WTC11 (cell line): Measurements from ENCODE around the gene MYOZ3. TPM values are rescaled to one million over a fixed set of nuclear protein-coding genes. Genes with fewer than 3 reads are reported as not detected.

Experiments used
- ATAC-seq: fragments of 200-7000 bp; cut with Tn5 transposase; 2 replicates; pipeline ENCODE4 v1.10.0; 2021; ENCODE audit warnings: mild to moderate bottlenecking, moderate library complexity
- CTCF ChIA-PET: fragments of 300-600 bp; sonication (Branson Sonifier 250); formaldehyde crosslinking; loops from one replicate; lab custom pipeline; 2021; ENCODE audit warnings: antibody characterized with exemption; lab: Charles Lee
- POLR2A ChIA-PET: fragments of 350-600 bp; sonication (Branson Sonifier 250); formaldehyde crosslinking; loops from one replicate; lab custom pipeline; 2021; ENCODE audit warnings: antibody characterized with exemption; lab: Charles Lee
- DNase-seq: peaks from one replicate; pipeline ENCODE4 v3.0.0; 2021; ENCODE audit warnings: low spot score
- H3K27ac Mint-ChIP-seq: 2 replicates; pipeline ENCODE4 v1.8.0; 2021; ENCODE audit warnings: mixed read lengths
- H3K27me3 Mint-ChIP-seq: 2 replicates; pipeline ENCODE4 v1.8.0; 2021; ENCODE audit warnings: low read depth, mild to moderate bottlenecking, moderate library complexity, mixed read lengths
- H3K36me3 Mint-ChIP-seq: 2 replicates; pipeline ENCODE4 v1.8.0; 2021; ENCODE audit warnings: mixed read lengths
- H3K4me1 Mint-ChIP-seq: 2 replicates; pipeline ENCODE4 v1.8.0; 2022; ENCODE audit warnings: mixed read lengths
- H3K4me3 Mint-ChIP-seq: 2 replicates; pipeline ENCODE4 v1.8.0; 2021; ENCODE audit warnings: mild to moderate bottlenecking, moderate library complexity, mixed read lengths
- H3K9me3 Mint-ChIP-seq: 2 replicates; pipeline ENCODE4 v1.8.0; 2021; ENCODE audit warnings: mixed read lengths
- CREM ChIP-seq: sonication (generic); formaldehyde crosslinking; IDR thresholded peaks from 2 replicates; pipeline ENCODE4 v1.8.1; 2022; ENCODE audit warnings: mild to moderate bottlenecking, missing genetic modification reagents, moderate library complexity
- MXD4 ChIP-seq: fragments of 250-450 bp; sonication (Bioruptor Pico); IDR thresholded peaks from 2 replicates; pipeline ENCODE4 v1.8.0; 2021; ENCODE audit warnings: mild to moderate bottlenecking, moderate library complexity, borderline replicate concordance
- MYBL2 ChIP-seq: sonication (generic); formaldehyde crosslinking; IDR thresholded peaks from 2 replicates; pipeline ENCODE4 v1.8.1; 2023; ENCODE audit warnings: mild to moderate bottlenecking, moderate library complexity, missing genetic modification reagents
- NR3C1 ChIP-seq: sonication (generic); formaldehyde crosslinking; conservative IDR thresholded peaks from 2 replicates; pipeline ENCODE4 v1.8.1; 2023; ENCODE audit warnings: low read depth, mild to moderate bottlenecking, missing genetic modification reagents
- OVOL2 ChIP-seq: fragments of 250-450 bp; sonication (Bioruptor Pico); IDR thresholded peaks from 2 replicates; pipeline ENCODE4 v1.9.0; 2021; ENCODE audit warnings: mild to moderate bottlenecking, borderline replicate concordance
- ZNF121 ChIP-seq: sonication (generic); formaldehyde crosslinking; IDR thresholded peaks from 2 replicates; pipeline ENCODE4 v1.8.0; 2023; ENCODE audit warnings: missing genetic modification reagents
- ZNF396 ChIP-seq: fragments of 250-450 bp; sonication (Bioruptor Pico); IDR thresholded peaks from 2 replicates; pipeline ENCODE4 v1.8.0; 2021; ENCODE audit warnings: mild to moderate bottlenecking, moderate library complexity, borderline replicate concordance
- total RNA-seq: library from RNA; stranded (reverse); gene quantifications from 3 replicates; pipeline ENCODE4 v1.2.3, GENCODE V29; 2021
- TF ChIP-seq, protein P1 (sequence below): fragments of 250-450 bp; sonication (Bioruptor Pico); IDR thresholded peaks from 2 replicates; pipeline ENCODE4 v1.9.0; 2021; ENCODE audit warnings: mild to moderate bottlenecking, borderline replicate concordance
- TF ChIP-seq, protein P2 (sequence below): sonication (generic); formaldehyde crosslinking; IDR thresholded peaks from 2 replicates; pipeline ENCODE4 v1.8.1; 2023; ENCODE audit warnings: mild to moderate bottlenecking, moderate library complexity, missing genetic modification reagents
- TF ChIP-seq, protein P3 (sequence below): sonication (generic); formaldehyde crosslinking; IDR thresholded peaks from 2 replicates; pipeline ENCODE4 v1.8.1; 2022; ENCODE audit warnings: mild to moderate bottlenecking, missing genetic modification reagents, moderate library complexity, borderline replicate concordance
- TF ChIP-seq, protein P4 (sequence below): sonication (generic); formaldehyde crosslinking; IDR thresholded peaks from 2 replicates; pipeline ENCODE4 v1.8.1; 2022; ENCODE audit warnings: low read depth, missing genetic modification reagents, borderline replicate concordance
- TF ChIP-seq, protein P5 (sequence below): fragments of 250-450 bp; sonication (Bioruptor Pico); IDR thresholded peaks from 2 replicates; pipeline ENCODE4 v1.9.0; 2021; ENCODE audit warnings: moderate library complexity, mild to moderate bottlenecking, inconsistent platforms, borderline replicate concordance
- TF ChIP-seq, protein P6 (sequence below): sonication (generic); formaldehyde crosslinking; IDR thresholded peaks from 2 replicates; pipeline ENCODE4 v1.8.1; 2022; ENCODE audit warnings: mild to moderate bottlenecking, moderate library complexity, missing genetic modification reagents

The MYOZ3 gene
- total RNA-seq, 1 experiment from 2014 or later = 13.7 TPM

DNA sequence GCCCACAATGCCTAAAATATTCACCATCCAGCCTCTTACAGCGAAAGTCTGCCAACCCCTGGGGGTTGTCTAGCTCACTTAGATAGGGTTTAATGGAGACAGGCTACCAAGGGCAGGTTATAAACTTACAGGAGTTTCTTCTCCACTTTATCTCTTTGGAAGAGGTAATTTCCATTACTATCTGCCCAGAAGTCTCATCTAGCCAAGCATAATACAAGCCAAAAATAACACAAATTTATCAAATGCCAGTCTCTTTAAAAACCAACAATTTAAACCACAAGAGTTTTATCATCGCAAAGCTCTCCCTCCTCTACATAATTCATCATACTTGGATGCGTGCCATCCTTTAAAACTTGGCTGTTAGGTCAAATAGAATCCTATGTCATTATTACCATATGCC is 33.6 kb downstream of the MYOZ3 start:
- Mint-ChIP-seq H3K4me3 (no peak overlapping the region), H3K9me3 (no peaks in the 10 kb centered on the region), H3K27me3 (no peaks in the 10 kb centered on the region), H3K36me3 (peaks cover 80% of the 10 kb centered on the region), H3K27ac (no peak overlapping the region), H3K4me1 (peaks cover 9% of the 10 kb centered on the region)
- DNase-seq (no peak), ATAC-seq (no peak)
- TF ChIP-seq, protein P1, sequence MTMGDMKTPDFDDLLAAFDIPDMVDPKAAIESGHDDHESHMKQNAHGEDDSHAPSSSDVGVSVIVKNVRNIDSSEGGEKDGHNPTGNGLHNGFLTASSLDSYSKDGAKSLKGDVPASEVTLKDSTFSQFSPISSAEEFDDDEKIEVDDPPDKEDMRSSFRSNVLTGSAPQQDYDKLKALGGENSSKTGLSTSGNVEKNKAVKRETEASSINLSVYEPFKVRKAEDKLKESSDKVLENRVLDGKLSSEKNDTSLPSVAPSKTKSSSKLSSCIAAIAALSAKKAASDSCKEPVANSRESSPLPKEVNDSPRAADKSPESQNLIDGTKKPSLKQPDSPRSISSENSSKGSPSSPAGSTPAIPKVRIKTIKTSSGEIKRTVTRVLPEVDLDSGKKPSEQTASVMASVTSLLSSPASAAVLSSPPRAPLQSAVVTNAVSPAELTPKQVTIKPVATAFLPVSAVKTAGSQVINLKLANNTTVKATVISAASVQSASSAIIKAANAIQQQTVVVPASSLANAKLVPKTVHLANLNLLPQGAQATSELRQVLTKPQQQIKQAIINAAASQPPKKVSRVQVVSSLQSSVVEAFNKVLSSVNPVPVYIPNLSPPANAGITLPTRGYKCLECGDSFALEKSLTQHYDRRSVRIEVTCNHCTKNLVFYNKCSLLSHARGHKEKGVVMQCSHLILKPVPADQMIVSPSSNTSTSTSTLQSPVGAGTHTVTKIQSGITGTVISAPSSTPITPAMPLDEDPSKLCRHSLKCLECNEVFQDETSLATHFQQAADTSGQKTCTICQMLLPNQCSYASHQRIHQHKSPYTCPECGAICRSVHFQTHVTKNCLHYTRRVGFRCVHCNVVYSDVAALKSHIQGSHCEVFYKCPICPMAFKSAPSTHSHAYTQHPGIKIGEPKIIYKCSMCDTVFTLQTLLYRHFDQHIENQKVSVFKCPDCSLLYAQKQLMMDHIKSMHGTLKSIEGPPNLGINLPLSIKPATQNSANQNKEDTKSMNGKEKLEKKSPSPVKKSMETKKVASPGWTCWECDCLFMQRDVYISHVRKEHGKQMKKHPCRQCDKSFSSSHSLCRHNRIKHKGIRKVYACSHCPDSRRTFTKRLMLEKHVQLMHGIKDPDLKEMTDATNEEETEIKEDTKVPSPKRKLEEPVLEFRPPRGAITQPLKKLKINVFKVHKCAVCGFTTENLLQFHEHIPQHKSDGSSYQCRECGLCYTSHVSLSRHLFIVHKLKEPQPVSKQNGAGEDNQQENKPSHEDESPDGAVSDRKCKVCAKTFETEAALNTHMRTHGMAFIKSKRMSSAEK = no peak
- no peak for TF ChIP-seq NR3C1 (CRISPR knock-in tag)
- TF ChIP-seq, protein P2, sequence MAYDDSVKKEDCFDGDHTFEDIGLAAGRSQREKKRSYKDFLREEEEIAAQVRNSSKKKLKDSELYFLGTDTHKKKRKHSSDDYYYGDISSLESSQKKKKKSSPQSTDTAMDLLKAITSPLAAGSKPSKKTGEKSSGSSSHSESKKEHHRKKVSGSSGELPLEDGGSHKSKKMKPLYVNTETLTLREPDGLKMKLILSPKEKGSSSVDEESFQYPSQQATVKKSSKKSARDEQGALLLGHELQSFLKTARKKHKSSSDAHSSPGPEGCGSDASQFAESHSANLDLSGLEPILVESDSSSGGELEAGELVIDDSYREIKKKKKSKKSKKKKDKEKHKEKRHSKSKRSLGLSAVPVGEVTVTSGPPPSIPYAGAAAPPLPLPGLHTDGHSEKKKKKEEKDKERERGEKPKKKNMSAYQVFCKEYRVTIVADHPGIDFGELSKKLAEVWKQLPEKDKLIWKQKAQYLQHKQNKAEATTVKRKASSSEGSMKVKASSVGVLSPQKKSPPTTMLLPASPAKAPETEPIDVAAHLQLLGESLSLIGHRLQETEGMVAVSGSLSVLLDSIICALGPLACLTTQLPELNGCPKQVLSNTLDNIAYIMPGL (CRISPR knock-in tag) = no peak
- CTCF ChIA-PET = no interaction called here
- POLR2A ChIA-PET = no interaction called here

DNA sequence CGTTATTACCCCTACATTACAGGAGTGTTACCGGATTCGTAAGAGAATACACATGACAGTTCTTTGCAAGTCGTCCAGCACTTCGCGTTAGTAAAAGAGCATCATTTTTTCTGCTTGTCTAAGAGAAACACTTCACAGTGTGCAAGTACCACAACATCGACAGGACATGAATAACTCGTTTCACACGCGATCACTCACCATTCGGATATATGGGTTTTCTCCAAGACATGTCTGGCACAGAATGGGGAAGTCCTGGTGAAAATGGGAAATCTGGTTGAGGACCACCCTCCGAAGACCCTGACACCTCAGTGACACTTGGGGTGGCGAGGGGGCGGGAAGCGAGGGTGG is 39.2 kb downstream of the MYOZ3 start:
- TF ChIP-seq, protein P3, sequence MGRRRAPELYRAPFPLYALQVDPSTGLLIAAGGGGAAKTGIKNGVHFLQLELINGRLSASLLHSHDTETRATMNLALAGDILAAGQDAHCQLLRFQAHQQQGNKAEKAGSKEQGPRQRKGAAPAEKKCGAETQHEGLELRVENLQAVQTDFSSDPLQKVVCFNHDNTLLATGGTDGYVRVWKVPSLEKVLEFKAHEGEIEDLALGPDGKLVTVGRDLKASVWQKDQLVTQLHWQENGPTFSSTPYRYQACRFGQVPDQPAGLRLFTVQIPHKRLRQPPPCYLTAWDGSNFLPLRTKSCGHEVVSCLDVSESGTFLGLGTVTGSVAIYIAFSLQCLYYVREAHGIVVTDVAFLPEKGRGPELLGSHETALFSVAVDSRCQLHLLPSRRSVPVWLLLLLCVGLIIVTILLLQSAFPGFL (CRISPR knock-in tag) = no peak
- TF ChIP-seq OVOL2 (CRISPR knock-in tag) (no peak), ZNF396 (CRISPR knock-in tag) (no peak), ZNF121 (CRISPR knock-in tag) (no peak), MXD4 (CRISPR knock-in tag) (no peak), CREM (CRISPR knock-in tag) (no peak), MYBL2 (no peak)
- TF ChIP-seq, protein P4, sequence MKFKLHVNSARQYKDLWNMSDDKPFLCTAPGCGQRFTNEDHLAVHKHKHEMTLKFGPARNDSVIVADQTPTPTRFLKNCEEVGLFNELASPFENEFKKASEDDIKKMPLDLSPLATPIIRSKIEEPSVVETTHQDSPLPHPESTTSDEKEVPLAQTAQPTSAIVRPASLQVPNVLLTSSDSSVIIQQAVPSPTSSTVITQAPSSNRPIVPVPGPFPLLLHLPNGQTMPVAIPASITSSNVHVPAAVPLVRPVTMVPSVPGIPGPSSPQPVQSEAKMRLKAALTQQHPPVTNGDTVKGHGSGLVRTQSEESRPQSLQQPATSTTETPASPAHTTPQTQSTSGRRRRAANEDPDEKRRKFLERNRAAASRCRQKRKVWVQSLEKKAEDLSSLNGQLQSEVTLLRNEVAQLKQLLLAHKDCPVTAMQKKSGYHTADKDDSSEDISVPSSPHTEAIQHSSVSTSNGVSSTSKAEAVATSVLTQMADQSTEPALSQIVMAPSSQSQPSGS (CRISPR knock-in tag) = no peak
- TF ChIP-seq, protein P5, sequence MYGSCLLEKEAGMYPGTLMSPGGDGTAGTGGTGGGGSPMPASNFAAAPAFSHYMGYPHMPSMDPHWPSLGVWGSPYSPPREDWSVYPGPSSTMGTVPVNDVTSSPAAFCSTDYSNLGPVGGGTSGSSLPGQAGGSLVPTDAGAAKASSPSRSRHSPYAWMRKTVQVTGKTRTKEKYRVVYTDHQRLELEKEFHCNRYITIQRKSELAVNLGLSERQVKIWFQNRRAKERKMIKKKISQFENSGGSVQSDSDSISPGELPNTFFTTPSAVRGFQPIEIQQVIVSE (CRISPR knock-in tag) = no peak
- TF ChIP-seq, protein P6, sequence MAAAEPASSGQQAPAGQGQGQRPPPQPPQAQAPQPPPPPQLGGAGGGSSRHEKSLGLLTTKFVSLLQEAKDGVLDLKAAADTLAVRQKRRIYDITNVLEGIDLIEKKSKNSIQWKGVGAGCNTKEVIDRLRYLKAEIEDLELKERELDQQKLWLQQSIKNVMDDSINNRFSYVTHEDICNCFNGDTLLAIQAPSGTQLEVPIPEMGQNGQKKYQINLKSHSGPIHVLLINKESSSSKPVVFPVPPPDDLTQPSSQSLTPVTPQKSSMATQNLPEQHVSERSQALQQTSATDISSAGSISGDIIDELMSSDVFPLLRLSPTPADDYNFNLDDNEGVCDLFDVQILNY = no peak
- TF ChIP-seq, all 79 proteins: peak for 0
- ChIA-PET CTCF (interaction anchor here (0.6 to 2.7 kb wide), 29 partner anchors 9 to 415 kb away, joined by 3 to 31 read pairs (median 5); partner anchors contain the start of genes DCTN4, IRGM, MYOZ3 and SMIM3), POLR2A (interaction anchor here (0.9 to 1.9 kb wide), 13 partner anchors 11 to 228 kb away, joined by 3 to 26 read pairs (median 7); partner anchors contain the start of genes DCTN4 and SMIM3)
- DNase-seq = no peak
- peaks cover 2% of the 10 kb centered on the region; the same call in 1 of the 2 replicates for H3K4me1 Mint-ChIP-seq
- no peaks in the 10 kb centered on the region for H3K9me3 Mint-ChIP-seq
- no peak overlapping the region for H3K4me3 Mint-ChIP-seq
- ATAC-seq = no peak
- H3K27me3 Mint-ChIP-seq = no peaks in the 10 kb centered on the region; the same call in 1 of the 2 replicates
- H3K36me3 Mint-ChIP-seq = peaks cover 34% of the 10 kb centered on the region
- H3K27ac Mint-ChIP-seq = no peak overlapping the region
